KOPT-K1 (cell line): ENCODE measurements around the gene STAMBPL1.
"Not testable (repeated sequence)": the region's sequence is repeated elsewhere in the genome, so short reads cannot be mapped to it uniquely, and the experiment has no call there.

Experiments
- H3K27ac ChIP-seq: fragments of 200-600 bp; sonication (generic); 2 replicates; pipeline ENCODE4 v1.5.1; 2016; ENCODE audit warnings: antibody characterized with exemption, mild to moderate bottlenecking, low read depth, low read length; ENCODE audit not compliant: poor library complexity, severe bottlenecking
- H3K36me3 ChIP-seq: fragments of 200-600 bp; sonication (generic); 2 replicates; pipeline ENCODE4 v1.5.1; 2017; ENCODE audit warnings: antibody characterized with exemption, mild to moderate bottlenecking, low read length, moderate library complexity; ENCODE audit not compliant: insufficient read depth
- H3K9me3 ChIP-seq: fragments of 200-600 bp; sonication (generic); 2 replicates; pipeline ENCODE4 v1.5.1; 2017; ENCODE audit warnings: antibody characterized with exemption, low read length, mild to moderate bottlenecking; ENCODE audit not compliant: insufficient read depth, poor library complexity, severe bottlenecking

The STAMBPL1 gene

GRCh38 chr10:88916231-88916630 is 36.2 kb downstream of the STAMBPL1 start:
- peaks cover 94% of the 10 kb centered on the region for H3K36me3 ChIP-seq
- no peak overlapping the region for H3K27ac ChIP-seq
- H3K9me3 ChIP-seq: no peaks in the 10 kb centered on the region

DNA sequence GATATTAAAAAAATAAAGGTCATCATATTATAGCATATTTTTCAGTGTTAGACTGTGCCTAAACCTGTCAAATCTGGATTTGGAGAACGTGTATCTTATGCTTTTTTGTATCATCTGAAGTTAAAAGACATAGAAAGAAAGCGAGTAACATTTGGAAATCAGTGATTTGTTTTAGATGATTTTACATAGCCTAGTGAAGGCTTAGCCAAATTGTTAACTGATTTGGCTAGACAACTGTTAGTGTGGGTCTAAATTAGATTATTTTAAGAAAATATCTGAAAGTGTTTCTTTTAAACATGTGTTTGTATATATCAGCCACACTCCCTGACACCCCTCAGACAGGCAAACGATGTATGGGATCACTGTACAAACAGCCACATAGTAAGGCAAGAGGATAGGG is 36.9 kb downstream of the STAMBPL1 start:
- Histone ChIP-seq H3K27ac (no peak overlapping the region), H3K36me3 (peaks cover 94% of the 10 kb centered on the region), H3K9me3 (no peaks in the 10 kb centered on the region)

DNA sequence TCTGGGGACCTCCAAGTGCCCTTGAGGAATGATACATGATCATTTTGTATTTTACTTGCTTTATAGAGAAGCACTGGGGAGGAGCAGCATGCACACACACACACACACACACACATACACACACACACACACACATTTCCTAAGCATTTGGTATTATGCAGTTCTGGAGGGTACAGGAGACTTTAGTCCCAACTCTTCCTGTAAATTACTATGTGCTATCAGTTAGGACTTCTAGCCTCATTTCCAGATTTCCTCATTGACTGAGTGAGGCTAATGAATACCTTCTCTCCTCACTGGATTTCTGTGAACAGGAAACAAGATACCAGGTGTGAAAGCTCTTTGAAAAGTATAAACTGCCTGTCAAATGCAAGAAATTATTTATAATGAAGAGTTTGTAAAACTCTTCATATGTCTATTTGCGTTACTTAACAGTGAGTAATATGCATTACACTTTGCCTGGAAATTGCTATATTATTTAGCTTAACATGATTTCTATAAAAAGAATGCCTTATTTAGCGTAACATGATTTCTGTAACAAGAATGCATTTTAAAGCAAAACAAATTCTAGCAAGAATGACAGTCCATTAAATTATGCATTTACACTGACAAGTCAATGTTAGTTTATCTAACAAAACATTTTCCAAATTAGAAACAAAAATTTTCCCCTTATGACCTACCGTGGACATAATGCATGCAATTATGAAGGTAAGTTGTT is 38.3 kb downstream of the STAMBPL1 start:
- H3K27ac ChIP-seq: no peak overlapping the region
- H3K9me3 ChIP-seq: no peaks in the 10 kb centered on the region
- H3K36me3 ChIP-seq: peaks cover 94% of the 10 kb centered on the region

DNA sequence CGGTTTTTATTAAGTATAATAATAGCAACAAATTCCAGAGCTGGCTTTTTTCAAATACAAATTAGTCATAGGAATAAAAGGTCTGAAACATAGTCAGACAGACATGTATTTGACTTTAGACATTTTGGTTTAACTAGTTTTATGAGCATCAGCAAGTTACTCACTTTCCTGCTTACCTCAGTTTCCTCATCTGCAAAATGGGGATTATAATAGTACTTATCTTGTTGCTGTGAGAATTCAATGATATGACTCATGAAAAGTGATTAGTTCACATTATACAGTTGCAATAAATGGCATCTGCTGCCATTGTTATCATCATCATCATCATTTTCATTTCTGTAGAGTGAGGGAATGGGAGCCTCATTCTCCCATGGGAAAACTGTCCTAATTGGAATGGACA is 39.0 kb downstream of the STAMBPL1 start:
- no peaks in the 10 kb centered on the region for H3K9me3 ChIP-seq
- no peak overlapping the region for H3K27ac ChIP-seq
- H3K36me3 ChIP-seq: peaks cover 94% of the 10 kb centered on the region

- H3K36me3 ChIP-seq: peaks cover 100% of the 10 kb centered on the region
- H3K27ac ChIP-seq: no peak overlapping the region
- no peaks in the 10 kb centered on the region for H3K9me3 ChIP-seq
Measured at GRCh38 chr10:88920198-88920597, 40.2 kb downstream of the STAMBPL1 start.

DNA sequence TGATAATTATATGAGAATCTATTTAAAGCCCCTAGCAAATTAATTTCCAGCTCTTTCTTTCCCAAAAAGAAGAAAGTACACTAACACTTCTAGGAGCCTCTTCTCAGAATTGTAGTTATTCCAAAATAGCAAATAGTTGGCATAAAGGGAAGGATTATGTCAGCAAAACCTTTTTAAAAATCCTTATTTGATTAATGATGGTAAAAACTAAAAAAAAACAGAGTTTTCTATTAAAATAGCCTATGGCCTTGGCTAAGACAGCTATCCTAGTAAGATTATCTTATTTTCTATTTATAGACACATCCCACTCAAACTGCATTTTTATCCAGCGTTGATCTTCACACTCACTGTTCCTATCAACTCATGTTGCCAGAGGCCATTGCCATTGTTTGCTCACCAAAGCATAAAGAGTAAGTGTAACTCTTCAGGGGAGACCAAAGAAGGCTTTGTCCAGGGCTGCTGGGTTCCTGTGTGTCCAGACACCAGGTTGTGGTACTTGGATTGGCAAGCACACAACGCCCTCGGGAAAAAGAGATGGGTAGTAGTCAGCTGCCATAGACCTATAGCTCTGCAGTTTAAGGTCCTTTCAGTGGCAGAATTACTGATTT is 41.0 kb downstream of the STAMBPL1 start:
- H3K36me3 ChIP-seq: peaks cover 100% of the 10 kb centered on the region
- no peaks in the 10 kb centered on the region for H3K9me3 ChIP-seq
- H3K27ac ChIP-seq: no peak overlapping the region

DNA sequence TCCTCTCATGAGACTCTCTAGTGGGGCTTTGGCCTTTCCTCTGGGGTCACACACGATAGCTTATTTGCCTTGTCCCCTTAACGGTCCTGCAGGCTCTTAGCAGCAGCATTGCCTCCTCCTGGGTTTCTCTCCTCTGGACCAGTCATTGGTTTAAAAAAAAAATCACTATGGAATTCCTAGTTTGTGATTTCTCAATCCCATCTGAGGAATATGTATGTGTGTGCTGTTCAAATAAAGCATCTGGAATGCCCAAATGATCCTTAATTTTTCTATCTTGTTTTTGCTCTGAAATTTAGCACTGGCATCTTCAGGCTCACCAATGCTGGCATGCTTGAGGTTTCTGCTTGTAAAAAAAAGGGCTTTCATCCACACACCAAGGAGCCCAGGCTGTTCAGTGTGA is 42.0 kb downstream of the STAMBPL1 start:
- no peaks in the 10 kb centered on the region for H3K9me3 ChIP-seq
- H3K27ac ChIP-seq: no peak overlapping the region
- peaks cover 100% of the 10 kb centered on the region for H3K36me3 ChIP-seq

- Histone ChIP-seq H3K27ac (no peak overlapping the region), H3K9me3 (no peaks in the 10 kb centered on the region), H3K36me3 (peaks cover 97% of the 10 kb centered on the region)
Measured at GRCh38 chr10:88923520-88923919, 43.5 kb downstream of the STAMBPL1 start.

DNA sequence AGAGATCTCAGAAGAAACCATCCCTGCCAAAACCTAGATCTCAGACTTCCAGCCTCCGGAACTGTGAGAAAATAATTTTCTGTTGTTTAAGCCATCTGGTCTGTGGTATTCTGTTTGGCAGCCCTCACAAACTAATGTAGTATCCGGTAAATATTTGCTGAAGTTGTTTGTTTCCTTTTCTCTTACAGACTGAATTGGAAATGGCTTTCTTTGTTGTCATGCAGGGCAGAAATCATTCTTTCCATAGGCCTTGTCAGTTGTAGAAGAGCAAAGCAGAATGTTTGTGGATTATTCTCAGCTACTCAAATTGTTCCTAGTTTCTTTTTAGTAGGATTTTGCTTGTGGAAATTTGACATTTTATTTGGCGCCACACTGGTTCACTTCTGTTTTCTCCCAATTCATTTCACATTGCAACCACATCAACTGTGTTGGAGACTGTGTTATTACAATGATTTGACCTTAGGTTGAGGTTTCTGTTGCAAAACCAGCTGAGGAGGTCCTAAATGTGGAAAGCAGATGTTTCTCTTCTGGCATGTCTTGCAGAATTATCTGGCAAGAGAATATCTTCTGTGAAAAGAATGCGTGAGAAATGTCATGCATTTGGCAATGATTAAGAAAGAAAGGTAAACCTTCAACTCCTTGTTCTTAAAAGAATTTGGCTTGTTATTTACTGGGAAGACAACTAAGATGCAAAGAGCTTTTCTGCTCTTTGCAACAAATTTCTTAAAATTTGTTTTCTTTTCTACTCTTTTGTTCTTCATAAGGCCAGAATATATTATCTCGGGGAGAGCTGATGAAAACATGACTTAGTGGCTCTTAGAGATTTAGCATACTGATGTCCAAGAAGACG is 46.7 kb downstream of the STAMBPL1 start:
- Histone ChIP-seq H3K27ac (no peak overlapping the region), H3K36me3 (peaks cover 79% of the 10 kb centered on the region)

GRCh38 chr10:88927416-88927690 is 47.3 kb downstream of the STAMBPL1 start:
- Histone ChIP-seq H3K9me3 (no peaks in the 10 kb centered on the region), H3K27ac (no peak overlapping the region), H3K36me3 (peaks cover 74% of the 10 kb centered on the region)

More for the DNA sequence above, 46.7 kb downstream of the STAMBPL1 start:
- H3K9me3 ChIP-seq: no peaks in the 10 kb centered on the region

DNA sequence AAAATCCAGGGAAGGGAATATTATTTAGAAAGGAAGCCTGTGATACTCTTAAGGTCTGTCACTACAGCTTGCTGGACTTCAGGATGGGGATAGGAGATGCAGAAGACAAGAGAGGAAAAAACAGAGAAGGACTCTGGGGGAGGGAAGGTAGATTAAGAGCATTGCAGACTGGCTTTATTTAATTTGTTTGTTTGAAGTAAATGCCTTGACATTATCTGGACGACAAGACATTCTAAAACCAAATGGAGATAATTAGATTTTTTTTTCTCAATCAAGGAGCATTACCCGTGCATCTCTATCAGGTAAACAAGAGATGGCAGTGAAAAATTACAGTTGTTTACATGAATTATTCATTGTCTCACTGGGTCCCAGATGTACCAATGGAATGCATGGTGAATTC is 48.2 kb downstream of the STAMBPL1 start:
- Histone ChIP-seq H3K9me3 (no peaks in the 10 kb centered on the region), H3K36me3 (peaks cover 70% of the 10 kb centered on the region), H3K27ac (no peak overlapping the region)

DNA sequence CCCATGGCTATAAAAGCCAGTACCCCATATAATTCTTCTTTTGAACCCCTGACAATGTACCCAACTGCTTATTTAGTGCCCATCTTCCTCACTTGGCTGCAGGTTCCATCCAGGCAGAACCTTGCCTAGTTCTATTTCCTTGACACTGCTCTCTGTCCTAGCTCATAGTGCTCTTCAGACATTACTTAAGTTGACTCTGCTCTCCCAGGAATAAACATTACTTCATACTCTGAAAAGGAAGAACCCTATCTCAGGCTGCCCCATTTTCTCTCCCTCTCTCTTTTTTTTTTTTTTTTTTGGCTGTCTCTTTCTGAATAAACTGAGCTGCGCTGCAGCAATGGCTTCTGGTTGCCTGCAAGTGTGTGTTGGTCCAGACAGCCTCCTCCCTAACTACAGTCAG is 51.5 kb downstream of the STAMBPL1 start:
- Histone ChIP-seq H3K9me3 (no peaks in the 10 kb centered on the region), H3K36me3 (peaks cover 51% of the 10 kb centered on the region), H3K27ac (no peak overlapping the region)

GRCh38 chr10:88932029-88932428 is 52.0 kb downstream of the STAMBPL1 start:
- not testable (repeated sequence) for H3K27ac ChIP-seq, H3K9me3 ChIP-seq
- peaks cover 48% of the 10 kb centered on the region for H3K36me3 ChIP-seq

GRCh38 chr10:88932539-88933256 is 52.7 kb downstream of the STAMBPL1 start:
- Histone ChIP-seq H3K36me3 (peaks cover 41% of the 10 kb centered on the region), H3K27ac (no peak overlapping the region), H3K9me3 (no peaks in the 10 kb centered on the region)

GRCh38 chr10:88933564-88933963 is 53.5 kb downstream of the STAMBPL1 start:
- Histone ChIP-seq H3K27ac (no peak overlapping the region), H3K9me3 (no peaks in the 10 kb centered on the region), H3K36me3 (peaks cover 44% of the 10 kb centered on the region)
